Activated CD4-positive, alpha-beta T cell treated with anti-CD3 and anti-CD28 coated beads for 36 hours (primary cell): ENCODE data around the gene EVI5. TPM values are rescaled to one million over a fixed set of nuclear protein-coding genes. Genes with fewer than 3 reads are reported as not detected.

Experiments used
- ATAC-seq: fragments of 200-7000 bp; cut with Tn5 transposase; one replicate; pipeline ENCODE4 v1.10.0; 2021; ENCODE audit warnings: mild to moderate bottlenecking, moderate library complexity
- CTCF ChIA-PET: fragments of 350-600 bp; sonication (Branson Sonifier 250); formaldehyde crosslinking; loops from one replicate; lab custom pipeline; 2021; ENCODE audit warnings: antibody characterized with exemption; lab: Charles Lee
- POLR2A ChIA-PET: fragments of 350-600 bp; sonication (Branson Sonifier 250); formaldehyde crosslinking; loops from one replicate; lab custom pipeline; 2021; ENCODE audit warnings: antibody characterized with exemption, inconsistent platforms; lab: Charles Lee
- DNase-seq: peaks from one replicate; pipeline ENCODE4 v3.0.0-alpha.2; 2020
- H3K27ac Mint-ChIP-seq: one replicate; pipeline ENCODE4 v1.8.0; 2021; ENCODE audit warnings: mixed read lengths
- H3K27me3 Mint-ChIP-seq: one replicate; pipeline ENCODE4 v1.8.0; 2021; ENCODE audit warnings: mixed read lengths
- H3K36me3 Mint-ChIP-seq: one replicate; pipeline ENCODE4 v1.8.0; 2021; ENCODE audit warnings: low read depth, mixed read lengths
- H3K4me1 Mint-ChIP-seq: one replicate; pipeline ENCODE4 v1.8.0; 2021; ENCODE audit warnings: mixed read lengths
- H3K4me3 Mint-ChIP-seq: one replicate; pipeline ENCODE4 v1.8.0; 2021; ENCODE audit warnings: mild to moderate bottlenecking, moderate library complexity, mixed read lengths
- H3K9me3 Mint-ChIP-seq: one replicate; pipeline ENCODE4 v1.8.0; 2021; ENCODE audit warnings: low read depth, mixed read lengths
- intact Hi-C, 2 experiments: fragments of 100-400 bp; cut with DNase I in 1 of 2; cut with micrococcal nuclease in 1 of 2; formaldehyde crosslinking; loops; one replicate each; pipeline versions ENCODE4 v1.14.2 to v1.15.1; 2022 to 2024; cut with DNase I, micrococcal nuclease
- total RNA-seq, 2 experiments: library from RNA; stranded (reverse); gene quantifications; one replicate each; pipeline ENCODE4 v1.2.3, GENCODE V29; 2021

Gene EVI5
- total RNA-seq, 2 experiments from 2014 or later: 28.5 to 32.6 TPM

DNA sequence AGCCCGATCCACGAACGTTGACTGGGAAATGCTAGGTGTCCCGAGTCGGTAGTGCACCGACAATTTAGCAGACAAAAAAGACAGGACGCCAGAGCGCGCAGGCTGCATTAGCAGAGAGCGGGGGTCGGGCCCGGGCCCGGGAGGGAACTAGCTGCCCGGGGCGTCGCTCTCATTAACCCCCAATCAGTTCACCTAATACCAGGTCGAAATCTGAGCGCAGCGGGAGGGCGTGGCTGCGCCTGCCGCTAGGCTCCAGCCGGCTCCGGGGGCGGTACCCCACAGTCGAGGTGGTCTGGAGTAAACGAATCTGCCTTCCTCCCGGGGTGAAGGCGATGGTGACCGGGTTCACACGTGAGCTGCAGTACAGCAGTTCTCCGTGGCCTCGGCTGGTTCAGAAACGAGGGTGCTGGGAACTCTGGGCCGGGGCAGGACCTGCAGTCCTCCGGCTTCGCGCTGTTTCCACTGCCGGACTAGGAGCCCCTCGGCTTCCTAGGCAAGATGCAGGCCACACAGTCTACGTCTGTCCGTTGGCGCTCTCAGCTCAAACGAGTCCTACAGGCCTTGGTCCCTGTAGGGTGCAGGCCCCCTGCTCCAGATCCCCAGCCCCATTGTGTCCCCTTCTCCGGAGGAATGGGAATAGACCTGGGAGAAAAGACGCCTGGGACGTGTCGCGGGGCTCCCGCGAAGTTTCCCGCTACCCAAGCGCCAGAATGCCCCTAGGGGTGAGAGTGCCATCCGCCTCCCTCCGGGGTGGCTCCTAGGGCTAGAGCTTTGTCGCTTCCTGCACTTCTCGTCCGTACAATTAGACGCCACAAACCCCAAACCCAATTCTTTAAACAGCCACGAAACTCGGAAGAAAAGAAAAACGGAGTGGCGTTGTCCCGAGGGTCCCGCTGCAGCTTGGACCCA, 300.2 kb downstream of the EVI5 start:
- ATAC-seq (peak; percentile 18), DNase-seq (peak; percentile 80)
- intact Hi-C loops: loop anchor here (1.0 to 10.0 kb wide), 16 partner anchors 8 to 930 kb away; partner anchors contain the start of genes RPL5 (in 2 of the 2), DIPK1A (in 1 of the 2), DR1 (in 1 of the 2) and MTF2 (in 1 of the 2)
- Mint-ChIP-seq H3K4me1 (peaks cover 36% of the 10 kb centered on the region), H3K36me3 (peaks cover 48% of the 10 kb centered on the region), H3K27ac (peak overlapping the region; percentile 97), H3K4me3 (peak overlapping the region; percentile 98), H3K27me3 (no peaks in the 10 kb centered on the region), H3K9me3 (no peaks in the 10 kb centered on the region)
- POLR2A ChIA-PET: interaction anchor here (1.0 to 6.3 kb wide), 6 partner anchors 9 to 185 kb away, joined by 3 to 101 read pairs (median 6); no protein-coding TSS in a partner anchor
- CTCF ChIA-PET: interaction anchor here (0.6 to 5.9 kb wide), 22 partner anchors 10 to 320 kb away, joined by 3 to 42 read pairs (median 5); no protein-coding TSS in a partner anchor

DNA sequence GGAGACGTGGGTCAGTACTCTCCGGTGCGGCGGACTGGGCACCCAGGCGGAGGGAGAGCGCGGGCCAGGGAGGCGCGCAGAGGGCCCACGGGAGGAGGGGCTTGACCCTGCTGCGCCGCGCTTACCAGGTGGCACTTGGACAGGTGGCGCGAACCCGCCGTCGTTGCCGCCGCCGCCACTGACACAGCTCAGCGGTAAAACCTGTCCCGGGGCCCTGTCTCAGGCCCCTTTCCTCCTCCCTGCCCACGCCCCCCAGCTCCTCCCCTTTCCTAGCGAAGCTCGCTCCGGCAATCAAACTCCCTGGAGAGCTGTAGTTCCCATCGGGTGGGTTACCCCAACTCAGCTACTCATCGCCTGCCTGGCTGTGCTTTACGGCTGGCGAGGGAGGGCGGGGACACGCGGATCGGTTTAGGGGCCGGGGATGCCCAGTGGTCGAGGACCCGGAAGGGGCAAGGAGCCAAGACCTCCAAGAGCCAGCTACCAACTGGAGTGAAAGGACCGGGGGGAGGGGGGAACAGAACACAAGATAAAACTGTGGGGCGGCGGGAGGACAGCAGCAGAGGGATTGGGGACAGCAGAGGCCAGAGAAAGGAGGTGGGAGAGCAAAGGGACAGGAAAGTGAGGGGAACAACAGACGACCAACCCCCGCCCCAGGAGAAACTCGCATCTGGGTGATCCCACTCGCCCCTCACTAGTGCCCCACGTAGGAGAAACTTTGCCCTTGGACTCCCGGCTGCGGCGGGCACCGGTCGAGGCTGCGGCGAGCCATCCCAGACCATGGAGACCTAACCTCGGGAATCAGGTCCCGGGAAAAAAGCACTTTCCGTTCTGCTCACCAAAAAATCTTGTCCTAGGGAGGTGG, 301.1 kb downstream of the EVI5 start:
- intact Hi-C loops: loop anchor here (1.0 to 10.0 kb wide), 10 partner anchors 8 to 929 kb away; partner anchors contain the start of genes RPL5 (in 2 of the 2), DR1 (in 1 of the 2) and MTF2 (in 1 of the 2)
- H3K4me3 Mint-ChIP-seq: peak overlapping the region; percentile 98
- H3K36me3 Mint-ChIP-seq: peaks cover 57% of the 10 kb centered on the region
- POLR2A ChIA-PET: interaction anchor here (0.6 to 6.3 kb wide), 6 partner anchors 9 to 384 kb away, joined by 3 to 101 read pairs (median 8); no protein-coding TSS in a partner anchor
- CTCF ChIA-PET: interaction anchor here (0.5 to 5.9 kb wide), 12 partner anchors 9 to 1559 kb away, joined by 3 to 42 read pairs (median 4); no protein-coding TSS in a partner anchor
- no peaks in the 10 kb centered on the region for H3K27me3 Mint-ChIP-seq
- peaks cover 38% of the 10 kb centered on the region for H3K4me1 Mint-ChIP-seq
- DNase-seq (peak; percentile 85), ATAC-seq (peak; percentile 13)
- H3K27ac Mint-ChIP-seq: peak overlapping the region; percentile 97
- H3K9me3 Mint-ChIP-seq: no peaks in the 10 kb centered on the region

DNA sequence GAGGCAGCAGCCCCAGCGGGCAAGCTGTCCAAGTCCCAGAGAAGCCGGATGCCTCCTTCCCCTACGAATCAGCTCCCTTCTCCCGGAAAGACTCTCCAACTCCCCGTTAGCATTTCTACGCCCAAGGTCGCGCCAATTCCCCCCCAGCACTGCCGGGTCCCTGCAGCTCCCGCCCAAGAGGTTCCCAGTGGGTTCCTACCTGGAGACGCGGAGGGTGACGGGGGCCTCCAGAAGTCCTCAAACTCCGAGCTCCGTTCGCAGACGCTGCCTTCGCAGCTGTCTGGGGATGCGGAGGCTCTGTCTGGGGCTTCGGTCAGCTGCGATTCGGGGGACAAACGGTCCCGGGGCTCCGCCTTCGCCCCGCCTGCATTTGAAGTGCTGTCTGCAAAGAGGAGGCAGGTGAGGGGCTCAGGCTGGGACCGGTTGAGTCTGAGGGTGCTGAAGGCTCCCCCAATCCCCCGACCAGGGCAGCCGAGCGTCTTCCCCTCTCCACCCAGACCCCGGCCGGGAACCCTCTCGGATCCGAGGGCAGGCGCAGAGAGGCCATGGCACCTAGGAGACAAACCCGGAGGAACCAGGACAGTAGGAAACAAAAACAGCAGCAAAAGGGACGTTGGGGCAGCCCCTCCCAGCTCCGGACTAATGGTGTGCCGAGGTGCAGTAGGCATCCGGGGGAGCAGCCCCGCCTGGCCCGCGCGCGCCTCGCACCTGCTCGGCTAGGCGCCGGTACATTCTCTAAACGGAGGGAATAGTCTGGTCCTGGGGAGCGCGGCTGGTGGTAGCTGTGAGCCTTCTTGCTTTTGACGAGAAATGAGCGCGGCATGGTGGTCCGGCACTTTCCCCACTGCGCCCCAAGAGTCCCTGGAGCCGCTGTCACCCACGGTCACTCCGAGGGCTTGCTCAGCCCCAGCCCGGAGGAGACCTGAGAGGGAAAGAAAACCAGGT, 302.0 kb downstream of the EVI5 start:
- CTCF ChIA-PET: interaction anchor here (0.7 to 5.9 kb wide), 14 partner anchors 8 to 1366 kb away, joined by 3 to 42 read pairs (median 4); no protein-coding TSS in a partner anchor
- peak overlapping the region; percentile 97 for H3K27ac Mint-ChIP-seq
- H3K4me1 Mint-ChIP-seq: peaks cover 39% of the 10 kb centered on the region
- POLR2A ChIA-PET: interaction anchor here (0.5 to 6.3 kb wide), 9 partner anchors 8 to 384 kb away, joined by 3 to 101 read pairs (median 3); no protein-coding TSS in a partner anchor
- DNase-seq: peak; percentile 64
- intact Hi-C loops: loop anchor here (5.0 to 10.0 kb wide), 6 partner anchors 171 to 928 kb away; partner anchors contain the start of genes RPL5 (in 2 of the 2), DR1 (in 1 of the 2) and MTF2 (in 1 of the 2)
- H3K36me3 Mint-ChIP-seq: peaks cover 63% of the 10 kb centered on the region
- no peaks in the 10 kb centered on the region for H3K9me3 Mint-ChIP-seq
- peak overlapping the region; percentile 98 for H3K4me3 Mint-ChIP-seq
- no peaks in the 10 kb centered on the region for H3K27me3 Mint-ChIP-seq
- no peak for ATAC-seq

DNA sequence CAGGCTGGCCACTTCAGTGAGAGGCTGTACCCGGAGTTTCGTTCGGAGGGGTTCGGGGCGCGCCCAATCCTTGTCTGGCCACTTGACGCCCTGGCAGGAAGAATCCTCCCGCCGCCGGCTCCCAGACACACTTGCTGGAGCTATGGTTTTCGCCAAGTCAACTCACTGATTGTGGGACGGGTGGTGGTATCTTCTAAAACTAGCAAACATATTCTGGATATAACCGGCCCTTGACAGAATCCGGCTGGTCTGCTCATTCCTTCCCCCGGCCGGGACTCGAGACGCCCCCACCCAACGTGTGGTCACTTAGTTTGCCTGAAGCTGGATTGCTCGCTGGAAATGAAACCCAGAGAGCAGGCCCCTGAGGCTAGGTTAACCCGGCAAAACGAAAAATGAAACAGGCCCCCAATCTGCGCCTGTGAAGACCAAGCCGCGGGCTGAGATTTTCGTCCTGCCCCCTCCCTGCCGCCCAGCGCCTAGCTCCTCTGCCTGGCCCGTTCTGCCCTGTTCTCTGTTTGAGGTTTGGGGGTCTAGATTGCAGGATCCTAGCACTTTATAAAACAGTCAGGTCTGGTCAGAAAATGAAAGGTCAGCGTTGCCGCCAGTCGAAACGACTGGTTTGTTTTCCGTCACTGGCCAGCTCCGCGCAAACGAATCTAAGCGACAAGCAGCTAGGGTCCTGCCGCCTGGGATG, 302.8 kb downstream of the EVI5 start:
- Mint-ChIP-seq H3K36me3 (peaks cover 72% of the 10 kb centered on the region), H3K4me1 (peaks cover 46% of the 10 kb centered on the region), H3K9me3 (no peaks in the 10 kb centered on the region), H3K4me3 (peak overlapping the region; percentile 98), H3K27me3 (no peaks in the 10 kb centered on the region), H3K27ac (peak overlapping the region; percentile 97)
- DNase-seq: no peak
- POLR2A ChIA-PET: interaction anchor here (0.5 to 6.3 kb wide), 7 partner anchors 7 to 172 kb away, joined by 3 to 101 read pairs (median 4); no protein-coding TSS in a partner anchor
- CTCF ChIA-PET: interaction anchor here (0.8 to 5.9 kb wide), 9 partner anchors 7 to 168 kb away, joined by 4 to 42 read pairs (median 5); no protein-coding TSS in a partner anchor
- ATAC-seq: no peak
- intact Hi-C loops: loop anchor here (5.0 to 10.0 kb wide), 6 partner anchors 170 to 927 kb away; partner anchors contain the start of genes RPL5 (in 2 of the 2), DR1 (in 1 of the 2) and MTF2 (in 1 of the 2)

DNA sequence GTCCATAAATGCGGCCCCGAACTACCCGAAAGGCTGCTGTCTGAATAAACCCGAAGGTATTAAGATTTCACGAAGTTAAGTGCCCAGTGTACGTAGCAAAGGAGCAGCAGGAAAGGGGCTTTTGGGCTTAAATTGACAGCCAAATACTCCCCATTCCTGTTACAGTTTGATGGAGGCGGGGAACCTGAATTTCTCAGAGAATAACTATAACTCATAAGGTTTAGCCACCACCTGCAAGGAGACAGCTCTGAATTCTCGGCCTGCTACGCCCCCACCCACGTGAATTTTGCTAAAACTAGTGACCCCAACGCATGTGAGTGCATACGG, 303.3 kb downstream of the EVI5 start:
- DNase-seq (no peak), ATAC-seq (no peak)
- peaks cover 51% of the 10 kb centered on the region for H3K4me1 Mint-ChIP-seq
- H3K4me3 Mint-ChIP-seq: peak overlapping the region; percentile 98
- CTCF ChIA-PET: interaction anchor here (0.8 to 2.3 kb wide), 3 partner anchors 26 to 106 kb away, joined by 5 to 15 read pairs (median 6); no protein-coding TSS in a partner anchor
- no peaks in the 10 kb centered on the region for H3K9me3 Mint-ChIP-seq
- no peaks in the 10 kb centered on the region for H3K27me3 Mint-ChIP-seq
- POLR2A ChIA-PET: interaction anchor here (0.6 kb wide), 1 partner anchor 148 kb away, joined by 4 read pairs; no protein-coding TSS in a partner anchor
- intact Hi-C loops: loop anchor here (5.0 to 10.0 kb wide), 6 partner anchors 169 to 927 kb away; partner anchors contain the start of genes RPL5 (in 2 of the 2), DR1 (in 1 of the 2) and MTF2 (in 1 of the 2)
- H3K27ac Mint-ChIP-seq: peak overlapping the region; percentile 97
- peaks cover 77% of the 10 kb centered on the region for H3K36me3 Mint-ChIP-seq

DNA sequence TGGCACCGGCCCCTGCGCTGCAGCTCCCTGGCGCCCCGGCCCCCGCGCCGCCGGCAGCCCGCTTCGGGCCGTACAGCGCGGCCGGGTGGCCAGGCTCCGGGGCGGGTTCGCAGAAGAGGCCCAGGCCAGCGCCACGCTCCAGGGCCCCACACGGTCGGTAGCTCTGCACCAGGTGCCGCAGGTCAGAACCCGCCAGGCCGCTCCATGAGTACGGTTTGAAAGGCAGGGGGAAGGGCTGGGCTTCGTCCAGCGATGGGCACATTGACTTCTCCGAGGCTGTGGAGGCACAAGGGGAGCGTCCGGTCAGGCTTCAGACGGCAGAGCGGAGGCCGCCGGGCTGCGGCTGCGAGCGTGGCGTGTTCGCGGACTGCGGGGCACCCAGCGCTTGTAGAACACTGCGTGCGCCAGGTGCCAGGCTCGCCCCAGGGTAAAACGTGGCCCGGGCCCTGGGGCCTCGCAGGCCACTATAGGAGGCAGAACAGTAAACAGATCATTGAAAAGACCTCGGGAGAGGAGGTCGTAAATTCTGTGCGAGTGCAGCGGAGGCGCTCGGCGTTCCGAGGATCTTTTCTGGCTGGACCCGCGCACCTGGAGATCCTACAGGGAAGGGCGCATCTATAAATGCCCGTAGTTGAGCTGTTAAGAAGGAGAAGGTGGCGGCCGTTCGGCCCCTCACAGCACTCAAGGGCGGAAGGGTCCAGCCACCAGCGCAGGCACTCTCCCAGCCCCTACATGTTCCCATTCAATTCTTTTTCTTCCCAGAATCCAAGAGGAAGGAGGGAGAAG, 303.9 kb downstream of the EVI5 start:
- no peak for ATAC-seq
- CTCF ChIA-PET: interaction anchor here (1.2 kb wide), 1 partner anchor 107 kb away, joined by 5 read pairs; no protein-coding TSS in a partner anchor
- no peak for DNase-seq
- Mint-ChIP-seq H3K9me3 (no peaks in the 10 kb centered on the region), H3K4me3 (peak overlapping the region; percentile 98), H3K4me1 (peaks cover 57% of the 10 kb centered on the region), H3K27me3 (no peaks in the 10 kb centered on the region), H3K36me3 (peaks cover 81% of the 10 kb centered on the region), H3K27ac (peak overlapping the region; percentile 97)
- intact Hi-C loops: loop anchor here (5.0 to 10.0 kb wide), 6 partner anchors 169 to 926 kb away; partner anchors contain the start of genes RPL5 (in 2 of the 2), DR1 (in 1 of the 2) and MTF2 (in 1 of the 2)
- POLR2A ChIA-PET: interaction anchor here (3.4 kb wide), 1 partner anchor 58 kb away, joined by 12 read pairs; no protein-coding TSS in a partner anchor

DNA sequence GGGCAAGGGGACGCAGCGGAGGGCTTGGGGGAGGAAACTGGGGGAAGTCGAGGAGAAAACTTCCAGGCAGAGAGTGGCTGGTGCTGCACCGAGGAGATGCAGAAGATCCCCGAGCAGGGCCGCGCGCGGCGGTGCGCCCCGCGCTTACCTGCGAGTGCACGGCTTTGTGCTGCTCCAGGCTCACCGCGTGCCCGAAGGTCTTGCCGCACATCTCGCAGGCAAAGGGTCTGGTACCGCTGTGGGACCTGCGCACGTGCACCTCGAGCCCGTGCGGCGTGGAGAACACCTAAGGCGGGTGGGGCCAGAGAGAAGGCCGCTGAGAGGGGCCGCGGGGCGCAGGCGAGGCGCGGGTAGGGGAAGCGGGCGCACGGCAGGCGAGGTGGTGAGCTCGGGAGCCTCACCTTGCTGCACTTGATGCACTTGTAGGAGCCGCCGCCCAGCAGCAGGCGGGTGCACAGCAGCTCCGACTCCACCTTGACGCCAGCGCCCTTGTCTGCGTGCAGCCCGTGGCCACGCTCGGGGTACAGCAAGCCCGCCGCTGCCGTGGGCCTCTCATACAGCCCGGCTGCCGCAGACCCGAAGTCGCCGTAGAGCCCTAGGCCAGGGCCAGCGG, 304.6 kb downstream of the EVI5 start:
- ChIA-PET CTCF (interaction anchor here (1.1 kb wide), 1 partner anchor 63 kb away, joined by 3 read pairs; no protein-coding TSS in a partner anchor), POLR2A (interaction anchor here (3.4 kb wide), 1 partner anchor 58 kb away, joined by 12 read pairs; no protein-coding TSS in a partner anchor)
- no peaks in the 10 kb centered on the region for H3K9me3 Mint-ChIP-seq
- H3K36me3 Mint-ChIP-seq: peaks cover 88% of the 10 kb centered on the region
- ATAC-seq (no peak), DNase-seq (no peak)
- H3K4me3 Mint-ChIP-seq: peak overlapping the region; percentile 58
- intact Hi-C loops: loop anchor here (5.0 to 10.0 kb wide), 6 partner anchors 168 to 926 kb away; partner anchors contain the start of genes RPL5 (in 2 of the 2), DR1 (in 1 of the 2) and MTF2 (in 1 of the 2)
- peak overlapping the region; percentile 42 for H3K27ac Mint-ChIP-seq
- H3K4me1 Mint-ChIP-seq: peaks cover 64% of the 10 kb centered on the region
- H3K27me3 Mint-ChIP-seq: no peaks in the 10 kb centered on the region

DNA sequence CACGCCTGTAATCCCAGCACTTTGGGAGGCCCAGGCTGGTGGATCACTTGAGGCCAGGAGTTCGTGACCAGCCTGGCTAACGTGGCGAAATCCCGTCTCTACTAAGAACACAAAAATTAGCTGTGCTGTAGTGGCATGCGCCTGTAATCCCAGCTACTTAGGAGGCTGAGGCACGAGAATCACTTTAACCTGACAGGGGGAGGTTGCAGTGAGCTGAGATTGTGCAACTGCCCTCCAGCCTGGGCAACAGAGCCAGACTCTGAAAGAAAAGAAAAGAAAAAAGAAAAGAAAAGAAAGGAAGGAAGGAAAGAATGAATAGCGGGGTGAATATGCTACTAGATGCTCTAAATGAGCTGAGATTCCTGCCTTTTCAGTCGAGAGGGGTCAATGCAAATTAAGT, 305.3 kb downstream of the EVI5 start:
- ATAC-seq (no peak), DNase-seq (no peak)
- intact Hi-C loops: loop anchor here (5.0 to 10.0 kb wide), 2 partner anchors 112 to 1455 kb away; partner anchors contain the start of gene ZNF644 (in 1 of the 2)
- Mint-ChIP-seq H3K4me3 (peak overlapping the region; percentile 58), H3K36me3 (peaks cover 89% of the 10 kb centered on the region), H3K4me1 (peaks cover 71% of the 10 kb centered on the region), H3K27ac (peak overlapping the region; percentile 97), H3K27me3 (no peaks in the 10 kb centered on the region), H3K9me3 (no peaks in the 10 kb centered on the region)
- CTCF ChIA-PET: interaction anchor here (1.1 kb wide), 1 partner anchor 64 kb away, joined by 3 read pairs; no protein-coding TSS in a partner anchor
- POLR2A ChIA-PET: interaction anchor here (0.7 to 3.4 kb wide), 2 partner anchors 59 to 107 kb away, joined by 4 to 12 read pairs; no protein-coding TSS in a partner anchor
